ENCODE measurements around the gene ZNF200. TPM values are rescaled to one million over a fixed set of nuclear protein-coding genes. Genes with fewer than 3 reads are reported as not detected.

Gene ZNF200
- total and polyA plus RNA-seq, 2 of the 13 experiments (the other 11 are each of a cell fraction or from before 2014, with no cell fraction given), result 3.5 to 16.5 TPM

DNA sequence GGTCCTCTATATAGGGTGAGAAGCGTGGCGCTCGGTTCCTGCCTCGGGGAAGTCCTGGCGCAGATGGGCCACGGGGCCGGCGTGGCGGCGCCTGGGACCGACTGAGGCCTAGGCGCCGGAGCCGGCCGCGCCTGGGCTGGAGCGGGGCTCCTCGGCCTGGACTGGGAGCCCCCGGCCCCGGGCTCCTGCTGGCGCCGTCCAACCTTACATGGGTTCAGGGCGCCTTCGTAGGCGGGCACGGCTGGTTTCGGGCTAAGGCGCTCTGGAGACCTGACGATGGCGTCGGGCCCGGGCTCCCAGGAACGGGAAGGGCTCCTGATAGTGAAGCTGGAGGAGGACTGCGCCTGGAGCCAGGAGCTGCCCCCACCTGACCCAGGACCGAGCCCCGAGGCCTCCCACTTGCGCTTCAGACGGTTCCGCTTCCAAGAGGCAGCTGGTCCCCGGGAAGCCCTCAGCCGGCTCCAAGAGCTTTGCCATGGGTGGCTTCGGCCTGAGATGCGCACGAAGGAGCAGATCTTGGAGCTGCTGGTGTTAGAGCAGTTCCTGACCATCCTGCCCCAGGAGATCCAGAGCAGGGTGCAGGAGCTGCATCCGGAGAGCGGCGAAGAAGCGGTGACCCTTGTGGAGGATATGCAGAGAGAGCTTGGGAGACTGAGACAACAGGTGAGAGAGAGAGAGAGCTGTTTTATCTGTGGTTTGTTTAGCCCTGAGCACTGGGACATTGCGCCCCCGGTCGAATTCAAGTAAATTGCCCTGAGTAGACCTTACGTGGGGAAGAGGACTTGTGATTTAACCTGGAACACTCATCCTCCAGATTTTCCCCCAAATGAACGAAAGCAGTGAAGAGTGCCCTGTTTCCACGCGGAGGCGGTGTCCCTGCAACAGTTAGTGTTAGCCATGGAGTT, 48.8 kb upstream of the ZNF200 start (continued):
- TF ChIP-seq, protein P1, sequence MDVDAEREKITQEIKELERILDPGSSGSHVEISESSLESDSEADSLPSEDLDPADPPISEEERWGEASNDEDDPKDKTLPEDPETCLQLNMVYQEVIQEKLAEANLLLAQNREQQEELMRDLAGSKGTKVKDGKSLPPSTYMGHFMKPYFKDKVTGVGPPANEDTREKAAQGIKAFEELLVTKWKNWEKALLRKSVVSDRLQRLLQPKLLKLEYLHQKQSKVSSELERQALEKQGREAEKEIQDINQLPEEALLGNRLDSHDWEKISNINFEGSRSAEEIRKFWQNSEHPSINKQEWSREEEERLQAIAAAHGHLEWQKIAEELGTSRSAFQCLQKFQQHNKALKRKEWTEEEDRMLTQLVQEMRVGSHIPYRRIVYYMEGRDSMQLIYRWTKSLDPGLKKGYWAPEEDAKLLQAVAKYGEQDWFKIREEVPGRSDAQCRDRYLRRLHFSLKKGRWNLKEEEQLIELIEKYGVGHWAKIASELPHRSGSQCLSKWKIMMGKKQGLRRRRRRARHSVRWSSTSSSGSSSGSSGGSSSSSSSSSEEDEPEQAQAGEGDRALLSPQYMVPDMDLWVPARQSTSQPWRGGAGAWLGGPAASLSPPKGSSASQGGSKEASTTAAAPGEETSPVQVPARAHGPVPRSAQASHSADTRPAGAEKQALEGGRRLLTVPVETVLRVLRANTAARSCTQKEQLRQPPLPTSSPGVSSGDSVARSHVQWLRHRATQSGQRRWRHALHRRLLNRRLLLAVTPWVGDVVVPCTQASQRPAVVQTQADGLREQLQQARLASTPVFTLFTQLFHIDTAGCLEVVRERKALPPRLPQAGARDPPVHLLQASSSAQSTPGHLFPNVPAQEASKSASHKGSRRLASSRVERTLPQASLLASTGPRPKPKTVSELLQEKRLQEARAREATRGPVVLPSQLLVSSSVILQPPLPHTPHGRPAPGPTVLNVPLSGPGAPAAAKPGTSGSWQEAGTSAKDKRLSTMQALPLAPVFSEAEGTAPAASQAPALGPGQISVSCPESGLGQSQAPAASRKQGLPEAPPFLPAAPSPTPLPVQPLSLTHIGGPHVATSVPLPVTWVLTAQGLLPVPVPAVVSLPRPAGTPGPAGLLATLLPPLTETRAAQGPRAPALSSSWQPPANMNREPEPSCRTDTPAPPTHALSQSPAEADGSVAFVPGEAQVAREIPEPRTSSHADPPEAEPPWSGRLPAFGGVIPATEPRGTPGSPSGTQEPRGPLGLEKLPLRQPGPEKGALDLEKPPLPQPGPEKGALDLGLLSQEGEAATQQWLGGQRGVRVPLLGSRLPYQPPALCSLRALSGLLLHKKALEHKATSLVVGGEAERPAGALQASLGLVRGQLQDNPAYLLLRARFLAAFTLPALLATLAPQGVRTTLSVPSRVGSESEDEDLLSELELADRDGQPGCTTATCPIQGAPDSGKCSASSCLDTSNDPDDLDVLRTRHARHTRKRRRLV (CRISPR knock-in tag; IDR thresholded peaks at IDR 0.05), result 0 out of 2 replicates have a peak, but pooled peaks have one; percentile 31
- TF ChIP-seq, protein P2, sequence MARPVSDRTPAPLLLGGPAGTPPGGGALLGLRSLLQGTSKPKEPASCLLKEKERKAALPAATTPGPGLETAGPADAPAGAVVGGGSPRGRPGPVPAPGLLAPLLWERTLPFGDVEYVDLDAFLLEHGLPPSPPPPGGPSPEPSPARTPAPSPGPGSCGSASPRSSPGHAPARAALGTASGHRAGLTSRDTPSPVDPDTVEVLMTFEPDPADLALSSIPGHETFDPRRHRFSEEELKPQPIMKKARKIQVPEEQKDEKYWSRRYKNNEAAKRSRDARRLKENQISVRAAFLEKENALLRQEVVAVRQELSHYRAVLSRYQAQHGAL (CRISPR knock-in tag; IDR thresholded peaks at IDR 0.05; ENCODE audit: not compliant biosample characterization), result peak; percentile 31
- TF ChIP-seq, protein P3, sequence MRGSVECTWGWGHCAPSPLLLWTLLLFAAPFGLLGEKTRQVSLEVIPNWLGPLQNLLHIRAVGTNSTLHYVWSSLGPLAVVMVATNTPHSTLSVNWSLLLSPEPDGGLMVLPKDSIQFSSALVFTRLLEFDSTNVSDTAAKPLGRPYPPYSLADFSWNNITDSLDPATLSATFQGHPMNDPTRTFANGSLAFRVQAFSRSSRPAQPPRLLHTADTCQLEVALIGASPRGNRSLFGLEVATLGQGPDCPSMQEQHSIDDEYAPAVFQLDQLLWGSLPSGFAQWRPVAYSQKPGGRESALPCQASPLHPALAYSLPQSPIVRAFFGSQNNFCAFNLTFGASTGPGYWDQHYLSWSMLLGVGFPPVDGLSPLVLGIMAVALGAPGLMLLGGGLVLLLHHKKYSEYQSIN (CRISPR knock-in tag; IDR thresholded peaks at IDR 0.05; ENCODE audit: borderline replicate concordance), result 0 out of 2 replicates have a peak, but pooled peaks have one; percentile 68
- TF ChIP-seq ASH2L (IDR thresholded peaks at IDR 0.05; ENCODE audit: insufficient read length, low read depth, low read length) (peak; percentile 46), ZNF562 (CRISPR knock-in tag; IDR thresholded peaks at IDR 0.05; ENCODE audit: borderline replicate concordance) (no peak), NONO (IDR thresholded peaks at IDR 0.05) (no peak), NONO (CRISPR knock-in tag; conservative IDR thresholded peaks at IDR 0.05) (peak; percentile 12; the same call in 1 of the 2 replicates), HES4 (CRISPR knock-in tag; IDR thresholded peaks at IDR 0.05; ENCODE audit: borderline replicate concordance) (0 out of 2 replicates have a peak, but pooled peaks have one; percentile 47)

Measured in HepG2 (cell line).